Smooth muscle cell (in vitro differentiated cells): ENCODE data around the gene POC5. TPM values are rescaled to one million over a fixed set of nuclear protein-coding genes. Genes with fewer than 3 reads are reported as not detected.
A peak's percentile ranks its signal among the peaks of the same experiment; 100 is the strongest.
"Not testable (repeated sequence)": the region's sequence is repeated elsewhere in the genome, so short reads cannot be mapped to it uniquely, and the experiment has no call there.

Source experiments
- DNase-seq: peaks from one replicate; lab custom pipeline; 2025; ENCODE audit not compliant: unreplicated experiment; lab: John Stamatoyannopoulos, UW
- H2AFZ ChIP-seq: fragments of 200-600 bp; sonication (generic); 2 replicates; pipeline ENCODE4 v1.6.0; 2016; ENCODE audit warnings: antibody characterized with exemption, low read depth, mild to moderate bottlenecking
- H3F3A ChIP-seq: fragments of 200-600 bp; sonication (generic); 2 replicates; pipeline ENCODE4 v1.6.0; 2017; ENCODE audit warnings: antibody characterized with exemption, low read depth
- H3K27ac ChIP-seq: fragments of 200-600 bp; sonication (generic); 2 replicates; pipeline ENCODE4 v1.5.1; 2016; ENCODE audit warnings: low read depth, mild to moderate bottlenecking
- H3K27me3 ChIP-seq: fragments of 200-600 bp; sonication (generic); 2 replicates; pipeline ENCODE4 v1.6.1; 2016; ENCODE audit warnings: low read depth, mild to moderate bottlenecking
- H3K36me3 ChIP-seq: fragments of 200-600 bp; sonication (generic); 2 replicates; pipeline ENCODE4 v1.5.1; 2016; ENCODE audit warnings: low read depth
- H3K4me1 ChIP-seq: fragments of 200-600 bp; sonication (generic); 2 replicates; pipeline ENCODE4 v1.5.1; 2016; ENCODE audit warnings: low read depth
- H3K4me2 ChIP-seq: fragments of 200-600 bp; sonication (generic); 2 replicates; pipeline ENCODE4 v1.6.0; 2016; ENCODE audit warnings: mild to moderate bottlenecking
- H3K4me3 ChIP-seq: fragments of 200-600 bp; sonication (generic); 2 replicates; pipeline ENCODE4 v1.5.1; 2016; ENCODE audit warnings: mild to moderate bottlenecking
- H3K79me2 ChIP-seq: fragments of 200-600 bp; sonication (generic); 2 replicates; pipeline ENCODE4 v1.6.0; 2016; ENCODE audit warnings: low read depth, mild to moderate bottlenecking
- H3K9ac ChIP-seq: fragments of 200-600 bp; sonication (generic); 2 replicates; pipeline ENCODE4 v1.6.0; 2016; ENCODE audit warnings: low read depth
- H3K9me3 ChIP-seq: fragments of 200-600 bp; sonication (generic); replicated peaks from 2 replicates; pipeline ENCODE4 v1.5.1; 2016; ENCODE audit warnings: low read depth
- H4K20me1 ChIP-seq: fragments of 200-600 bp; sonication (generic); 2 replicates; pipeline ENCODE4 v1.6.0; 2016; ENCODE audit warnings: low read depth
- WGBS: methylation state at CpG from one replicate; pipeline ENCODE4 v1.1.7; 2016; ENCODE audit warnings: low lambda C conversion rate; 5-methylcytosine and 5-hydroxymethylcytosine counted together
- polyA plus RNA-seq: library from polyadenylated mRNA; unstranded; fragments of >200 nt; fragmentation: Nextera tagmentation; extraction: Ambion mirVana; gene quantifications from 2 replicates; pipeline ENCODE4 v1.2.1, GENCODE V29; 2016
- total RNA-seq: library from RNA; depleted of rRNA; stranded (reverse); fragments of >200 nt; gene quantifications from 2 replicates; pipeline ENCODE4 v1.2.3, GENCODE V29; 2014
- TF ChIP-seq, protein P1 (sequence below): fragments of 200-600 bp; sonication (generic); IDR thresholded peaks from 2 replicates; pipeline ENCODE4 v1.5.1; 2017; ENCODE audit warnings: borderline replicate concordance, mild to moderate bottlenecking, antibody characterized with exemption; ENCODE audit not compliant: insufficient read depth, poor library complexity, severe bottlenecking

Gene POC5
- total and polyA plus RNA-seq, 2 experiments from 2014 or later: 4.8 to 15.4 TPM

DNA sequence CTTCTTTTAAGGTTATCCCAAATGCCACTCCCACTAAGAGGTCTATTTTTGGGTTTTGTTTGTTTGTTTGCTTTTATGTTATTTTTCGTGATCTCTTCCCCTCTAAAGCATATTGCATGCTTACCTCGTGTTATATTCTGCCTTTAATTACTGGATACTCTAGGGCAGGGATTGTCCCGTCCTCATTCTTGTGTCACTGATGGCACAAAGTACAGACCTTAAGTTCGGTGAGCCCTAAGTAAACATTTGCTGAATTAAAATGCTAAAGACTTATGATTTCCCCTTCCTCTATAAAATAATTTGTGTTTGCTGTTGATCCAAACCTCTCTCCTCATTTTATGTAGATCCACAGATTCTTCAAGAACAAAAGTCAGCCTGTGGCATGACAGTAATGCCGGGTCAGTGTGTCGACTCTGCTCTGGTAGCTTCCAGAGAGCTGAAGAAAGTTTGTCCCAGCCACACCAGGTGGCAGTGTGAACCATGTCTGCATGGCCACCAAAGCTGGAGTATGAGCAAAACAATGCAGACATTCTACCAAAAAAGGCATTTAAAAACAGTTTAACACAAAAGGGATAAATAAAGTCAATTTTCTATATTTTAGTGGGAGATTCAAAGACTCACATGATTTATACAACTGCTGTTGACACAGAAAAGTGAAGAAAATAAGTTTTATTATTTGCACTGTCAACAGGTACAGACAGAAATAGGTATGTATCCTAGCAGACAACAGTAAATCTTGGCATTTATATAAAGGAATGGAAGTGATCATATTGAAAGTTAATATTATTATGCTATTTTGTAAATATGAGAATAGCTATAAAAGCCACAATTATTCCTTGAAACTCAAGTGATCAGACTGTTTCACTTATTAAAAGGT, 17.9 kb upstream of the POC5 start:
- H4K20me1 ChIP-seq: no peaks in the 10 kb centered on the region
- no peak overlapping the region for H3K9ac ChIP-seq
- H3K79me2 ChIP-seq: no peaks in the 10 kb centered on the region
- TF ChIP-seq, protein P1, sequence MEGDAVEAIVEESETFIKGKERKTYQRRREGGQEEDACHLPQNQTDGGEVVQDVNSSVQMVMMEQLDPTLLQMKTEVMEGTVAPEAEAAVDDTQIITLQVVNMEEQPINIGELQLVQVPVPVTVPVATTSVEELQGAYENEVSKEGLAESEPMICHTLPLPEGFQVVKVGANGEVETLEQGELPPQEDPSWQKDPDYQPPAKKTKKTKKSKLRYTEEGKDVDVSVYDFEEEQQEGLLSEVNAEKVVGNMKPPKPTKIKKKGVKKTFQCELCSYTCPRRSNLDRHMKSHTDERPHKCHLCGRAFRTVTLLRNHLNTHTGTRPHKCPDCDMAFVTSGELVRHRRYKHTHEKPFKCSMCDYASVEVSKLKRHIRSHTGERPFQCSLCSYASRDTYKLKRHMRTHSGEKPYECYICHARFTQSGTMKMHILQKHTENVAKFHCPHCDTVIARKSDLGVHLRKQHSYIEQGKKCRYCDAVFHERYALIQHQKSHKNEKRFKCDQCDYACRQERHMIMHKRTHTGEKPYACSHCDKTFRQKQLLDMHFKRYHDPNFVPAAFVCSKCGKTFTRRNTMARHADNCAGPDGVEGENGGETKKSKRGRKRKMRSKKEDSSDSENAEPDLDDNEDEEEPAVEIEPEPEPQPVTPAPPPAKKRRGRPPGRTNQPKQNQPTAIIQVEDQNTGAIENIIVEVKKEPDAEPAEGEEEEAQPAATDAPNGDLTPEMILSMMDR: peak; percentile 64
- 47% methylated on average over 6 of the region's 6 CpGs for WGBS
- H3K36me3 ChIP-seq: no peaks in the 10 kb centered on the region
- no peaks in the 10 kb centered on the region for H3K9me3 ChIP-seq
- peaks cover 5% of the 10 kb centered on the region for H3K27me3 ChIP-seq
- no peak overlapping the region for H3K4me2 ChIP-seq
- no peak overlapping the region for H3K4me3 ChIP-seq
- no peaks in the 10 kb centered on the region for H3F3A ChIP-seq
- H2AFZ ChIP-seq: no peak overlapping the region
- no peaks in the 10 kb centered on the region for H3K4me1 ChIP-seq
- no peak overlapping the region for H3K27ac ChIP-seq
- no peak for DNase-seq

DNA sequence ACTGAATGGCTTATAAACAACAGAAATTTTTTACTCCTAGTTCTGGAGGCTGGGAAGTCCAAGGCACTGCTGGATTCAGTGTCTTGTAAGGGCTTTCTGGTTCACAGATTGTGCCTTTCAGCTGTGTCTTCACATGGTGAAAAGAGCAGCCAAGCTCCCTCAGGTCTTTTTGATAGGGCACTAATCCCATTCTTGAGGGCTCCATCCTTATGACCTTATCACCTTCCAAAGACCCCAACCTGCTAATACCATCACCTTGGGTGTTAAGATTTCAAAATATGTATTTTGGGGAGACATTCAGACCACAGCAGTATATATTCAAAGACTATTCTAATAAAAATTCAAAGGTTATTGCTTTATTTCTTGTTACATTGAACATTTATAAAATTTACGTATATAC, 16.5 kb upstream of the POC5 start:
- Histone ChIP-seq H2AFZ (no peak overlapping the region), H3K36me3 (no peaks in the 10 kb centered on the region), H3K27ac (no peak overlapping the region), H3F3A (no peaks in the 10 kb centered on the region), H3K27me3 (peaks cover 5% of the 10 kb centered on the region), H3K4me3 (no peak overlapping the region), H3K4me1 (no peaks in the 10 kb centered on the region), H3K79me2 (no peaks in the 10 kb centered on the region), H3K9me3 (no peaks in the 10 kb centered on the region), H3K4me2 (no peak overlapping the region), H4K20me1 (no peaks in the 10 kb centered on the region), H3K9ac (no peak overlapping the region)
- TF ChIP-seq, protein P1: no peak
- WGBS: 96% methylated on average over 1 of the region's 1 CpG
- DNase-seq: no peak

DNA sequence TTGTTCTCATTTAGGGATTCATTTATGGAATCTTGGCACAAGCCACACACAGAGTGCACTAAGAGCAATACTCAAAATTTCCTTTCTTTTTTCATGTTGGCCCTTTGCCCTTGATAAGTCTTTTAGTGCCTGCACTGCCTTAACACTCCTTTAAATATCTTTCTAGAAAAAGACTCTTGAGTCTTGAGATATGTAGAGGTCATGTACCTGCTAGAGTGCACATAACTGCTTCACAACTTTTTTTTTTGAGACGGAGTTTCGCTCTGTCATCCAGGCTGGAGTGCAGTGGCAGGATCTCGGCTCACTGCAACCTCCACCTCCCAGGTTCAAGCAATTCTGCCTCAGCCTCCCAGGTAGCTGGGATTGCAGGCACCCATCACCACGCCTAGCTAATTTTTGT, 14.3 kb upstream of the POC5 start:
- H3K9me3 ChIP-seq, H3K79me2 ChIP-seq, H3K27me3 ChIP-seq, H3K9ac ChIP-seq, H2AFZ ChIP-seq, H3K36me3 ChIP-seq, H4K20me1 ChIP-seq, H3F3A ChIP-seq, H3K27ac ChIP-seq, DNase-seq, H3K4me1 ChIP-seq, H3K4me3 ChIP-seq, H3K4me2 ChIP-seq: not testable (repeated sequence)
- WGBS: 95% methylated on average over 4 of the region's 4 CpGs

DNA sequence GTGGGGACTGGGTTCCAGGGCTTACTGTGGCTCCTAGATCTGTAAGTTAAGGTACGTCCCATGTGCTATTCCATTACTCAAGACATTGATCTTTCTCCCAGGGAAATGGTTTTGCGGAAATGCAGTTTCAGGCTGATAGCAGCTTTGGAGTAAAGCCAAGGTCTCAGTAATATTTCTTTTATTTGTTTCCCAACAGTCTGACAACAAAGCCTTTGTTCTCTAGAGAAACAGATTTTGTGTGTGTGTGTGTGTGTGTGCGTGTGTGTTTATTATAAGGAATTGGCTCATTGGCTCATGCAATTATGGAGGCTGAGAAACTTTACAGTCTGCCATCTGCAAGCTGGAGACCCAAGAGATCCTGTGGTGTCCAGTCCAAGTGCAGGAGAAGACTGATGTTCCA, 12.1 kb upstream of the POC5 start:
- Histone ChIP-seq H4K20me1 (no peaks in the 10 kb centered on the region), H3K79me2 (no peaks in the 10 kb centered on the region), H3K27ac (no peak overlapping the region), H3K9ac (no peak overlapping the region), H3K4me2 (no peak overlapping the region), H2AFZ (no peak overlapping the region), H3K4me3 (no peak overlapping the region), H3K9me3 (no peaks in the 10 kb centered on the region), H3K4me1 (no peaks in the 10 kb centered on the region), H3F3A (no peaks in the 10 kb centered on the region), H3K27me3 (no peaks in the 10 kb centered on the region), H3K36me3 (no peaks in the 10 kb centered on the region)
- 86% methylated on average over 3 of the region's 3 CpGs for WGBS
- DNase-seq: no peak
- TF ChIP-seq, protein P1: no peak
